ENCODE measurements around the gene MYCL. TPM values are rescaled to one million over a fixed set of nuclear protein-coding genes. Genes with fewer than 3 reads are reported as not detected.

Gene MYCL
- total and polyA plus RNA-seq, 2 of the 13 experiments (the other 11 are each of a cell fraction or from before 2014, with no cell fraction given) = 0.31 to 1.7 TPM

DNA sequence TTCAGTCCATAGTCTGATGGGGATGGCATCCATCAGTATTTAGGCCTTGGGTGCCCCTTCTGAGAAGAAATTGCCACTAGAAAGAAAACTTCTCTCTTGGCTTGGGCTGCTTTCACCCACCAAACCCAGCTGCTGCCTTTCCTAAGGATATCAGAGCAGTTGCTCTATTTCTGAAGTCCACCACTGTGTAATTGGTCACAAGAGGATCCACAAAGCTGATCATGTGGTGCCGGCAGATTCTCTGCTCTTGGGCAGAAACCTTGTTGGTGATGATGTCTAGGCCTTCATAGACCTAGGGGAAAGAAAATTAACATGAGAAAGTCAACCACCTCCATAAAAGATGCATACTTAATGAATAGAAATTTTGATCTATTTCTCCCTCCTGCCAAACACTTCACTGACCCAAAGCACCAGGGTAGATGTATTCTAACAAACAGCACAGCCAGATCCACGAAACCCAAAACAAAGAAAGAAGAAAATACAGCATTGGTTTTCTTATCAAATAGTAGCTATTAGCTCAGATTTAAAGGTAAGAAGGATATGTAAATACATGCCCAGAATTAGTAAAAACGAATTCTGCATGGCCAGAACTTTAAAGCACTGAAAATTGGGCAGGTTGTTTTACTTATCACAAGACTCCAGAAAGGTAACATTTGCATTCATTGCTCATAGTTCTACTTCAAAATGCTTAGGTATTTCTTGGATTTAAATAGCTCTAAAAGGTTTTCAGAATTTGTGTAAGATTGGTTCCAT is 44.4 kb downstream of the MYCL start:
- WGBS (ENCODE audit: low lambda C conversion rate) = 90% methylated on average over 3 of the region's 3 CpGs
- Histone ChIP-seq H3K4me3 (replicated peaks in 1 of 3; ENCODE audit: insufficient read depth in 1 of 3, low read depth in 2 of 3, low read length in 3 of 3) (no peak overlapping the region), H2AFZ (ENCODE audit: low read length) (no peak overlapping the region), H3K9ac (ENCODE audit: insufficient read depth, low read depth, low read length) (no peak overlapping the region), H3K9me3 (ENCODE audit: low read length) (no peaks in the 10 kb centered on the region), H3K4me2 (ENCODE audit: low read depth, low read length) (no peak overlapping the region), H3K27ac (ENCODE audit: extremely low read length, insufficient read depth, low read length) (no peak overlapping the region), H3K27me3 (ENCODE audit: control insufficient read depth in 1 of 2, insufficient read depth in 2 of 2, low read length in 2 of 2) (no peaks in the 10 kb centered on the region), H4K20me1 (ENCODE audit: insufficient read depth, low read length) (peaks cover 7% of the 10 kb centered on the region; the same call in 1 of the 2 replicates), H3K79me2 (ENCODE audit: insufficient read depth, low read length) (peaks cover 46% of the 10 kb centered on the region), H3K4me1 (ENCODE audit: insufficient read depth, low read length) (peaks cover 28% of the 10 kb centered on the region), H3K36me3 (replicated peaks in 1 of 2; ENCODE audit: control insufficient read depth in 1 of 2, insufficient read depth in 2 of 2, low read length in 2 of 2) (peaks cover 3 to 20% of the 10 kb centered on the region in 2 experiments; a peak in 3 of 5 replicates)
- TF ChIP-seq HIVEP1 (CRISPR knock-in tag; IDR thresholded peaks at IDR 0.05) (no peak), KLF6 (CRISPR knock-in tag; IDR thresholded peaks at IDR 0.05) (no peak), ATF7-NPFF (CRISPR knock-in tag; IDR thresholded peaks at IDR 0.05; ENCODE audit: low read depth) (no peak), ZNF296 (CRISPR knock-in tag; conservative IDR thresholded peaks at IDR 0.05) (no peak)
- TF ChIP-seq, protein P1, sequence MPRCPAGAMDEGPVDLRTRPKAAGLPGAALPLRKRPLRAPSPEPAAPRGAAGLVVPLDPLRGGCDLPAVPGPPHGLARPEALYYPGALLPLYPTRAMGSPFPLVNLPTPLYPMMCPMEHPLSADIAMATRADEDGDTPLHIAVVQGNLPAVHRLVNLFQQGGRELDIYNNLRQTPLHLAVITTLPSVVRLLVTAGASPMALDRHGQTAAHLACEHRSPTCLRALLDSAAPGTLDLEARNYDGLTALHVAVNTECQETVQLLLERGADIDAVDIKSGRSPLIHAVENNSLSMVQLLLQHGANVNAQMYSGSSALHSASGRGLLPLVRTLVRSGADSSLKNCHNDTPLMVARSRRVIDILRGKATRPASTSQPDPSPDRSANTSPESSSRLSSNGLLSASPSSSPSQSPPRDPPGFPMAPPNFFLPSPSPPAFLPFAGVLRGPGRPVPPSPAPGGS (CRISPR knock-in tag; IDR thresholded peaks at IDR 0.05) = no peak
- TF ChIP-seq, protein P2, sequence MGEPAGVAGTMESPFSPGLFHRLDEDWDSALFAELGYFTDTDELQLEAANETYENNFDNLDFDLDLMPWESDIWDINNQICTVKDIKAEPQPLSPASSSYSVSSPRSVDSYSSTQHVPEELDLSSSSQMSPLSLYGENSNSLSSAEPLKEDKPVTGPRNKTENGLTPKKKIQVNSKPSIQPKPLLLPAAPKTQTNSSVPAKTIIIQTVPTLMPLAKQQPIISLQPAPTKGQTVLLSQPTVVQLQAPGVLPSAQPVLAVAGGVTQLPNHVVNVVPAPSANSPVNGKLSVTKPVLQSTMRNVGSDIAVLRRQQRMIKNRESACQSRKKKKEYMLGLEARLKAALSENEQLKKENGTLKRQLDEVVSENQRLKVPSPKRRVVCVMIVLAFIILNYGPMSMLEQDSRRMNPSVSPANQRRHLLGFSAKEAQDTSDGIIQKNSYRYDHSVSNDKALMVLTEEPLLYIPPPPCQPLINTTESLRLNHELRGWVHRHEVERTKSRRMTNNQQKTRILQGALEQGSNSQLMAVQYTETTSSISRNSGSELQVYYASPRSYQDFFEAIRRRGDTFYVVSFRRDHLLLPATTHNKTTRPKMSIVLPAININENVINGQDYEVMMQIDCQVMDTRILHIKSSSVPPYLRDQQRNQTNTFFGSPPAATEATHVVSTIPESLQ (CRISPR knock-in tag; conservative IDR thresholded peaks at IDR 0.05) = no peak
- DNase-seq (ENCODE audit: low spot score) (no peak), ATAC-seq (no peak), FAIRE-seq (no peak)
- intact Hi-C loops (cut with micrococcal nuclease; ENCODE audit: unreplicated experiment) = no loop called here
- ChIA-PET POLR2A (no interaction called here), CTCF (ENCODE audit: low intra/inter-chr PET ratio, low total read pairs) (no interaction called here)
- in situ Hi-C loops (cut with HindIII; ENCODE audit: extremely low pct_ligation_motif_present, low pct_unique_long_range_greater_than_20kb) = no loop called here
- BruUV-seq (replicated peaks) = no TSS peak
